Trophoblast cell (in vitro differentiated cells and primary cell): ENCODE results near the gene NAT8.
"Not testable (repeated sequence)": the region's sequence is repeated elsewhere in the genome, so short reads cannot be mapped to it uniquely, and the experiment has no call there.

Source experiments
- DNase-seq, 2 donors: peaks; one replicate each; pipeline ENCODE4 v3.0.0-alpha.2; 2016
- H2AFZ ChIP-seq: 2 replicates; pipeline ENCODE4 v1.6.1; 2013; ENCODE audit warnings: low read length, moderate library complexity, mild to moderate bottlenecking; ENCODE audit not compliant: insufficient read depth, poor library complexity
- H2AK5ac ChIP-seq: 2 replicates; pipeline ENCODE4 v1.6.1; 2013; ENCODE audit warnings: mild to moderate bottlenecking, low read length
- H2BK120ac ChIP-seq: 2 replicates; pipeline ENCODE4 v1.6.1; 2013; ENCODE audit warnings: low read length, mild to moderate bottlenecking, moderate library complexity; ENCODE audit not compliant: insufficient read depth, poor library complexity
- H2BK12ac ChIP-seq: 2 replicates; pipeline ENCODE4 v1.6.1; 2013; ENCODE audit warnings: mild to moderate bottlenecking, low read length, moderate library complexity
- H2BK5ac ChIP-seq: 2 replicates; pipeline ENCODE4 v1.6.1; 2013; ENCODE audit warnings: low read length, low read depth, moderate library complexity, mild to moderate bottlenecking; ENCODE audit not compliant: poor library complexity
- H3K14ac ChIP-seq: 2 replicates; pipeline ENCODE4 v1.6.1; 2013; ENCODE audit warnings: mild to moderate bottlenecking, low read length
- H3K18ac ChIP-seq: 2 replicates; pipeline ENCODE4 v1.6.1; 2013; ENCODE audit warnings: mild to moderate bottlenecking, low read length
- H3K23ac ChIP-seq: 2 replicates; pipeline ENCODE4 v1.6.1; 2013; ENCODE audit warnings: low read length
- H3K27ac ChIP-seq: 2 replicates; pipeline ENCODE4 v1.5.1; 2013; ENCODE audit warnings: low read depth, mild to moderate bottlenecking, inconsistent platforms, low read length, moderate library complexity
- H3K27me3 ChIP-seq: 2 replicates; pipeline ENCODE4 v1.6.1; 2013; ENCODE audit warnings: inconsistent platforms, mild to moderate bottlenecking, low read length, moderate library complexity; ENCODE audit not compliant: insufficient read depth
- H3K36me3 ChIP-seq, 2 experiments: 1 replicate in 1 of 2; 2 replicates in 1 of 2; pipeline ENCODE4 v1.6.1; 2013; ENCODE audit warnings: low read length in 2 of 2, mild to moderate bottlenecking in 2 of 2, moderate library complexity in 1 of 2; ENCODE audit not compliant: insufficient read depth in 2 of 2, control insufficient read depth in 1 of 2
- H3K4ac ChIP-seq: 2 replicates; pipeline ENCODE4 v1.6.1; 2013; ENCODE audit warnings: low read depth, mild to moderate bottlenecking, low read length, moderate library complexity
- H3K4me1 ChIP-seq, 2 experiments: 1 replicate in 1 of 2; 2 replicates in 1 of 2; pipeline ENCODE4 v1.6.1; 2013; ENCODE audit warnings: low read length in 2 of 2, mild to moderate bottlenecking in 2 of 2, moderate library complexity in 1 of 2; ENCODE audit not compliant: insufficient read depth in 2 of 2, control insufficient read depth in 1 of 2
- H3K4me2 ChIP-seq: 2 replicates; pipeline ENCODE4 v1.6.1; 2013; ENCODE audit warnings: inconsistent platforms, mild to moderate bottlenecking, low read length, moderate library complexity
- H3K4me3 ChIP-seq: 2 replicates; pipeline ENCODE4 v1.5.1; 2013; ENCODE audit warnings: mild to moderate bottlenecking, low read depth, low read length, inconsistent platforms
- H3K79me1 ChIP-seq: one replicate; pipeline ENCODE4 v1.6.1; 2013; ENCODE audit warnings: low read length
- H3K79me2 ChIP-seq: 2 replicates; pipeline ENCODE4 v1.6.1; 2013; ENCODE audit warnings: low read length, mild to moderate bottlenecking; ENCODE audit not compliant: control insufficient read depth, insufficient read depth, poor library complexity
- H3K9ac ChIP-seq: 2 replicates; pipeline ENCODE4 v1.6.1; 2013; ENCODE audit warnings: mild to moderate bottlenecking, low read length
- H3K9me3 ChIP-seq: 2 replicates; pipeline ENCODE4 v1.6.1; 2013; ENCODE audit warnings: low read depth, mild to moderate bottlenecking, control low read depth, inconsistent platforms, low read length; ENCODE audit not compliant: insufficient read depth
- H4K12ac ChIP-seq: 2 replicates; pipeline ENCODE4 v1.6.1; 2013; ENCODE audit warnings: low read depth, mild to moderate bottlenecking, low read length, moderate library complexity
- H4K8ac ChIP-seq: 2 replicates; pipeline ENCODE4 v1.6.1; 2013; ENCODE audit warnings: low read depth, mild to moderate bottlenecking, low read length, moderate library complexity
- H4K91ac ChIP-seq: one replicate; pipeline ENCODE4 v1.6.1; 2013; ENCODE audit warnings: low read depth, mild to moderate bottlenecking, low read length, moderate library complexity
- WGBS: extraction: QIAGEN DNeasy Blood & Tissue Kit; methylation state at CpG from one replicate; pipeline ENCODE4 v1.1.7; 2013; ENCODE audit warnings: missing lambda C conversion rate; ENCODE audit not compliant: insufficient read length, insufficient coverage; ENCODE audit errors: extremely low coverage; 5-methylcytosine and 5-hydroxymethylcytosine counted together

NAT8 gene

DNA sequence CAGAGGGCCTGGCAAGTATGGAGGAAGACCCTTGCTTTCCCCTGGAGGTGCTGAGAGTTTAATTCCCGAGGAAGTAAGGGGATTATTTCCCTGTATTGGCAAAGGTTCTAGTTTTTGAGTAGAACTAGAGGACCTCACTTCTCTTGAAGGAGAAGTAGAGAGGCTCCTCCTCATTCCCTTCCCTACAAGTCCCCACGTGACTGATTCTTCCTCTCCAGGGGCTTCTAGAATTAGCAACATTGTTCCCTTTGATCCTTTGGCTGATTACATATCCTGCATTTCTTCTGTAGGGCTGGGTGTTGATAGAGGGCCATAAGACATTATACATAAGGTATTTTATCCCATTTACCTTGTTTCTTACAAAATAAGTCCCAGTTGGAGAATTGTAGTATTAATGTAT lies 35.8 kb upstream of the NAT8 start:
- H3K27me3 ChIP-seq, H3K14ac ChIP-seq, H4K8ac ChIP-seq, H3K9ac ChIP-seq, H2BK5ac ChIP-seq, H3K9me3 ChIP-seq, H2BK12ac ChIP-seq, H4K12ac ChIP-seq, H3K23ac ChIP-seq, H3K36me3 ChIP-seq, H3K4ac ChIP-seq, H2AK5ac ChIP-seq, H3K4me3 ChIP-seq, H4K91ac ChIP-seq, H3K27ac ChIP-seq, H3K18ac ChIP-seq, H3K4me2 ChIP-seq, H3K79me1 ChIP-seq, H2BK120ac ChIP-seq, H3K4me1 ChIP-seq, DNase-seq, H2AFZ ChIP-seq, H3K79me2 ChIP-seq: not testable (repeated sequence)
- no CpG with 5 or more reads among the region's 2 CpGs for WGBS

DNA sequence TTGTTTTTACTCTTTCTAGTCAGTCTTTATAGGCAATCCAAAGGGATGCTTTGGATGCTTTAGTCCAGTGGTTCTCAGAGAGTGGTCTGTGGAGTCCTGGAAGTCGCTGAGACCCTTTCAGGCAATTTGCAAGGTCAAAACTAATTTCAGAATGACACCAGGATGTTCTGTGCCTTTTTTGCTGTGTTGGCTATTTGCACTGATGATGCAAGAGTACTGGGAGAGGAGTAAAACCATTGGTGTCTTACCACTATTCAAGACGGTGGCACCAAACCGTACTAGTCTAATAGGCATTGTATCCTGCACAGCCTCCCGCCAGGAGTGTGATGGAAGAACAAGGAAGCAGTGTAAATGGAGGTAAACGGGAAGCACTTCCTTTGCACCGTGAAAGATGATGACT lies 34.0 kb upstream of the NAT8 start:
- H2AK5ac ChIP-seq, H3K4me2 ChIP-seq, DNase-seq, H3K27me3 ChIP-seq, H3K4ac ChIP-seq, H3K18ac ChIP-seq, H3K27ac ChIP-seq, H3K4me3 ChIP-seq, H3K36me3 ChIP-seq, H3K9me3 ChIP-seq, H2BK120ac ChIP-seq, H2BK12ac ChIP-seq, H2BK5ac ChIP-seq, H3K9ac ChIP-seq, H3K23ac ChIP-seq, H2AFZ ChIP-seq, H3K4me1 ChIP-seq, H4K8ac ChIP-seq, H3K79me2 ChIP-seq, H3K14ac ChIP-seq, H3K79me1 ChIP-seq, H4K12ac ChIP-seq, H4K91ac ChIP-seq: not testable (repeated sequence)
- no CpG with 5 or more reads among the region's 6 CpGs for WGBS

DNA sequence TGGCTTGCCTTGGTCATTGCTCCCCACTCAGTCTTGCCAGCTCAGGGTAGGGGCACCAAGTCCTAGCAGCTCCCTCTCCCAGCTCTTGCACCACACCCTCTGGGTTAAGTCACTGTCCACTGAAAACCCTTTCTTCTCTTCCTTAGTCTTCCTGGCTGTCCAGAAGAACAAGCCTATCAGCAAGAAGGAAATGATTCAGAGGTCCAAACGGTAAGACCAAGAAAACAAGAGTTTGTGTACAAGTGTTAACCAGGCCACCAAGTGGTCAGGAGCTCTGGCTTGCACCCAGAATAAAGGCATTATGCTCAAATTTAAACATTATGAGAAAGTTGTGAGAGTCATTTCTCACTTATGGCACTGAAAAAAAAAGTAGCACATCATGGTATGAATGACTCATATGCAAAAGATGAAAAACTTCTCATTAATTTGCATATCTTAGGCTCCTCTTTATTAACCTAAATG lies 32.5 kb upstream of the NAT8 start:
- no CpG with 5 or more reads among the region's 1 CpG for WGBS
- H2BK12ac ChIP-seq, H3K27ac ChIP-seq, H3K4ac ChIP-seq, H3K27me3 ChIP-seq, H2AFZ ChIP-seq, H3K9me3 ChIP-seq, H2AK5ac ChIP-seq, H3K18ac ChIP-seq, H4K12ac ChIP-seq, H3K9ac ChIP-seq, H3K23ac ChIP-seq, H4K8ac ChIP-seq, H3K14ac ChIP-seq, H3K36me3 ChIP-seq, H2BK5ac ChIP-seq, H3K4me3 ChIP-seq, H3K79me1 ChIP-seq, H2BK120ac ChIP-seq, H3K79me2 ChIP-seq, H4K91ac ChIP-seq, H3K4me1 ChIP-seq, H3K4me2 ChIP-seq: not testable (repeated sequence)
- peak in 1 of 2 donors; percentile 8 for DNase-seq

DNA sequence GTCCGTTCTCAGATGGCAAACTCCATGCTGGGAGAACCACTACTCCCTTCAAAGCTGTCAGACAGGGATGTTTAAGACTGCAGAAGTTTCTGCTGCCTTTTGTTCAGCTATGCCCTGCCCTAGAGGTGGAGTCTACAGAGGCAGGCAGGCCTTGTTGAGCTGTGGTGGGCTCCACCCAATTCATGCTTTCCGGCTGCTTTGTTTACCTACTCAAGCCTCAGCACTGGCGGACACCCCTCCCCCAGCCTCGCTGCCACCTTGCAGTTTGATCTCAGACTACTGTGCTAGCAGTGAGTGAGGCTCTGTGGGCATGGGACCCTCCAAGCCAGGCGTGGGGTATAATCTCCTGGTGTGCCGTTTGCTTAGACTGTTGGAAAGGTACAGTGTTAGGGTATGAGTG lies 27.8 kb upstream of the NAT8 start:
- not testable (repeated sequence) for H2AFZ ChIP-seq, H3K9me3 ChIP-seq, H3K4me1 ChIP-seq, H3K14ac ChIP-seq, H3K4me3 ChIP-seq, H3K79me2 ChIP-seq, H3K4ac ChIP-seq, H3K79me1 ChIP-seq, H3K18ac ChIP-seq, H4K12ac ChIP-seq, H2BK12ac ChIP-seq, H2AK5ac ChIP-seq, H3K9ac ChIP-seq, H4K8ac ChIP-seq, H2BK120ac ChIP-seq, H3K36me3 ChIP-seq, H3K4me2 ChIP-seq, H4K91ac ChIP-seq, H3K23ac ChIP-seq, DNase-seq, H3K27ac ChIP-seq, H2BK5ac ChIP-seq, H3K27me3 ChIP-seq
- WGBS: no CpG with 5 or more reads among the region's 6 CpGs
